Measurements from ENCODE around the gene ITPKB.

- TF ChIP-seq POLR2A (IDR thresholded peaks at IDR 0.05; ENCODE audit: low read depth, low read length) (no peak), POLR2AphosphoS5 (IDR thresholded peaks at IDR 0.05; ENCODE audit: low read depth, low read length) (no peak)
Observed at GRCh38 chr1:226599636-226600238, 139.3 kb downstream of the ITPKB start.

Data from GM12891 (cell line).